Fibroblast of skin of scalp (primary cell): ENCODE data around the gene GPR137.
"Not testable (repeated sequence)": the region's sequence is repeated elsewhere in the genome, so short reads cannot be mapped to it uniquely, and the experiment has no call there.

ENCODE experiments used
- DNase-seq: peaks from one replicate; pipeline ENCODE4 v3.0.0-alpha.2; 2013

The GPR137 gene

DNA sequence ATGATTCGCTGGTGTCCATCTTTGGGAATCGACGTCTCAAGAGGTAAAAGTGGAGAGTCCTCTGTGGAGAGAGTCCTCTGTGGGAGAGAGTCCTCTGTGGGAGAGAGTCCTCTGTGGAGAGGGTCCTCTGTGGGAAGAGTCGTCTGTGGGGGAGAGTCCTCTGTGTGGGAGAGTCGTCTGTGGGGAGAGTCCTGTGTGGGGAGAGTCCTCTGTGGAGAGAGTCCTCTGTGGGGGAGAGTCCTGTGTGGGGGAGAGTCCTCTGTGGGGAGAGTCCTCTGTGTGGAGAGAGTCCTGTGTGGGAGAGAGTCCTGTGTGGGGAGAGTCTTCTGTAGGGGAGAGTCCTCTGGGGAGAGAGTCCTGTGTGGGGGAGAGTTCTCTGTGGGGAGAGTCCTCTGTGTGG, 35.4 kb downstream of the GPR137 start:
- DNase-seq = no peak

DNA sequence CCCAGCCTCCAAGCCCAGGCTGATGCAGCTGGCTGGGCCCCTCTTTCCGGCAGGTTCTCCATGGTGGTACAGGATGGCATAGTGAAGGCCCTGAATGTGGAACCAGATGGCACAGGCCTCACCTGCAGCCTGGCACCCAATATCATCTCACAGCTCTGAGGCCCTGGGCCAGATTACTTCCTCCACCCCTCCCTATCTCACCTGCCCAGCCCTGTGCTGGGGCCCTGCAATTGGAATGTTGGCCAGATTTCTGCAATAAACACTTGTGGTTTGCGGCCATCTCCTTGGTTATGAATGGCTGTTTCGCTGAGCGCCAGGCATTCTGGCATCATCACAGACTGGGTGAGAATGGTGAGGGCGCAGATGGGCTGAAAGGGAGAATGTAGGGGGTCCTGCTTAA, 35.9 kb downstream of the GPR137 start:
- no peak for DNase-seq

DNA sequence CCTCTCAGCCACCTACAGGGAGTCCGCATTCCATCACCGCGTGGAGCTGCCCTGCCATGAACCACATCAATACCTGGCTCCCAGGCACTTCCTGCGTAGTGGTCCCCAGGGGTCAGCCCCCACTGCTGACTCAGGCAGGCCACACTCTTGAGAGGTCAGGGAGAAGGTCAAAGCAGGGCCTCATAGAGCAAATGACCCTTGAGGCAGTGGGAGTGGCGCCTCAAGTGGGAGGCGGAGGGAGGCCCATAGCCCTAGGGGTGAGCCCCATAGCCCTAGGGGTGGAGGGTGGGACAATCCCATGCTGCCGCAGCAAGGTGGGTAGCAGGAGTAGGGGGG, 37.2 kb downstream of the GPR137 start:
- DNase-seq = no peak

DNA sequence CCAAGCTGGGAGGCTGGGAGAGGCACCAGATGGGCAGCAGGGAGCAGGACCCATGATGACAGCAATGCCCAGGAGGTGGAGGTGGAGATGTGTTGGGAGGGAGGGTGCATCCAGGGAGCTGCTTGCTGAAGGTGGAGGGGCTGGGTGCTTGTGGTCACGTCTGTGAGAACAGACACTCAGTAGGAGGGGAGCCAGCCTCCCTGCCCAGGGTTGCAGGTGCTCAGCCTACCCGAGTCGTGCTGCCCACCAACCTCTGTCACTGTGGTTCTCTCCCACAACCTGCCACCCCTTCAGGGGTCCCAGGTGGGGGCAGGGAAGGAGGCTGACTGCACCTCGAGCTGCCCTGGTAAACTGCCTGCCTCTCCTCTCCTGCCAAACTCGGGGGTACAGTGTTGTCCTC, 37.7 kb downstream of the GPR137 start:
- DNase-seq = no peak

DNA sequence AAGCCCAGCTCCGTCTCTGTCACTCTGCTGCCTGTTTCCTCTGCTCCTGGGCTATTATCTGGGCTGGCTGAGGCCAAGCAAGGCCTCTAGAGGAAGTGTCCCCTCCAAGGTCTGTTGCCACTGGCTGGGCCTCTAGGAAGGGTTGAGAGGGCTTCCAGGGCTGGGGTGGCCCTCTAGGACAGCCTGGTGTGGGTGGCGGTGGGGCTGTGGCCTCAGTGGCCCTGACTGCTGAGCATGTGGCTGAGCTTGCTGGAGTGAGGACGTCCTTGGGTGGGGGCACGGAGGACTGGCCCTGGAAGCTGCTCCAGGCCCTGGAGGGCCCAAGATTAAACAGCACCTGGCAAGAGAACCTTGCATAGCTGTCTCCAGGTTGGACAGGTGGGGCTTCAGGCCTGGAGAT, 38.3 kb downstream of the GPR137 start:
- not testable (repeated sequence) for DNase-seq

DNA sequence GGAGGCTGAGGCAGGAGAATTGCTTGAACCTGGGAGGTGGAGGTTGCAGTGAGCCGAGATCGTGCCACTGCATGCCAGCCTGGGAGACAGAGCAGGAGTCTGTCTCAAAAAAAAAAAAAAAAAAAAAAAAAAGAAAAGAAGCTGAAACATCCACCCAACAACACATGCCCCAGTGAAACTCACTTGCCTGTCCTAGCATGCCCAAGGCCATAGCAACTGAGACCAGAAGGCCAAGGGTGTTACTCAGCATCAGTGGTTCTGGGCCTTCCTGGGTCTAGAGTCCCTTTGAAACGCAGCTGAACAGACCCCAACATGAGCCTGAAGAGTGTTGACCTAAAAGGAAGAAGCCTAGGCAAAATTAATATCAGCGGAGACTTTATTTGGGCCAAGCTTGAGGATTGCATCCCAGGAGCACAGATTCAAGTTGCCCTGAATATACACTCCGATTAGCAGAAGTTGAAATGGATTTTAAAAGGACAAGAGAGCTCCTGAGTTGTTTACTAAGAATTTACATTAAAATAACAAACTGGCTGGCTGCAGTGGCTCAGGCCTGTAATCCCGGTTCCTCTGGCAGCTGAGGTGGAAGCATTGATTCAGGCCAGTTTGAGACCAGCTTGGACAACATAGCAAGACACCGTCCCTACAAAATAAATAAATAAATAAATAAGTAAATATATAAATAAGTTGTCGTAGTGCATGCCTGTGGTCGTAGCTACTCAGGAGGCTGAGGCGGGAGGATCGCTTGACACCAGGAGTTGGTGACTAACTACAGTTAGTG, 39.2 kb downstream of the GPR137 start:
- no peak for DNase-seq

DNA sequence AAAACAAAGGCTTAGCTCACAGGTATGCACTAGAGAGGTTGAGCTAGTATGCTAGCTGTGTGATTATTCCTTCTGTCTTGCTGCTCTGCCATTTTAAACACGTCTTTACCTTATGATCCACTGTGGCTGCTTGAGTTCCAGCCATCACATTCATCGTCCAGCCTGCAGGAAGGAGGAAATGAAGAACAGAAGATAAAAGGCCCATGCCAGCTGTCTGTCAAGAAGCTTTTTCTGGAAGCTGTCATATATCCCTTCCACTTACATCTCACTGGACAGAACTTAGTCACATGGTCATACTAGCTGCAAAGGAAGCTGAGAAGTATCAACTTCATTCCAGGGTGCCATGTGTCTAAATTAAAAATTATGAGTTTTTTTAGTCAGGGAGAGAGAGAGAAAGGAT, 41.7 kb downstream of the GPR137 start:
- DNase-seq = no peak

DNA sequence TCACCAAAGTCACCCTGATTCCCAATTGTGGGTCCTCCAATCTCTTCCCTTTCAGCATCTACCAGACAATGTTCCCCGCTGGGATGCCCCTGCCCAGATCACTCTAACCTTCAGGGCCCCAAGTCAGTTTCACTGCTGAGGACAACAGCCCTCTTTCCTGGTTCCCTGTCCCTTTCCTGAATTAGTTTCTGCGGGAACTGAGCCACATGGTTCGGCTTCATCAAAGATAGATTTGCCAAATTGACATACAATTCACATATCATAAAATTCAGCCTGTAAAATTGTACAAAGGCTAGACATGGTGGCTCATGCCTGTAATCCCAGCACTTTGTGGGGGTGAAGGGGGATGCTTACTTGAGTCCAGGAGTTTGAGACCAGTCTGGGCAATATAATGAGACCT, 42.3 kb downstream of the GPR137 start:
- DNase-seq = no peak

DNA sequence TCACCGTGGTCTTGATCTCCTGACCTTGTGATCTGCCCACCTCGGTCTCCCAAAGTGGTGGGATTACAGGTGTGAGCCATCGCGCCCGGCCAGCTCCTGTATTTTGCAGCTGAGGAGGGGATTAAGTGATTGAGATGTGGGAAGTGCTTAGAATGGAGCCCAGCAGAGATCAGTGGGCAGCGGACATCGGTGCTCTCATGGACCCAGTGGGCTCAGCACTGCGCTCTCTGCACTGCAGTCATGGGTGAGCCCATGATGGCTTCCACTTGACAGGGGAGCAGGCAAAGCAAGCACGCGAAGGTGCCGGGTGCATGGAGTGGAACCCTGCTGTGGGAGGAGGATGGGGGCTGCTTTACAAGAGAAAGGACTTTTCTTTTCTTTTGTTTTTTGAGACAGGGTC, 45.2 kb downstream of the GPR137 start:
- DNase-seq = no peak

DNA sequence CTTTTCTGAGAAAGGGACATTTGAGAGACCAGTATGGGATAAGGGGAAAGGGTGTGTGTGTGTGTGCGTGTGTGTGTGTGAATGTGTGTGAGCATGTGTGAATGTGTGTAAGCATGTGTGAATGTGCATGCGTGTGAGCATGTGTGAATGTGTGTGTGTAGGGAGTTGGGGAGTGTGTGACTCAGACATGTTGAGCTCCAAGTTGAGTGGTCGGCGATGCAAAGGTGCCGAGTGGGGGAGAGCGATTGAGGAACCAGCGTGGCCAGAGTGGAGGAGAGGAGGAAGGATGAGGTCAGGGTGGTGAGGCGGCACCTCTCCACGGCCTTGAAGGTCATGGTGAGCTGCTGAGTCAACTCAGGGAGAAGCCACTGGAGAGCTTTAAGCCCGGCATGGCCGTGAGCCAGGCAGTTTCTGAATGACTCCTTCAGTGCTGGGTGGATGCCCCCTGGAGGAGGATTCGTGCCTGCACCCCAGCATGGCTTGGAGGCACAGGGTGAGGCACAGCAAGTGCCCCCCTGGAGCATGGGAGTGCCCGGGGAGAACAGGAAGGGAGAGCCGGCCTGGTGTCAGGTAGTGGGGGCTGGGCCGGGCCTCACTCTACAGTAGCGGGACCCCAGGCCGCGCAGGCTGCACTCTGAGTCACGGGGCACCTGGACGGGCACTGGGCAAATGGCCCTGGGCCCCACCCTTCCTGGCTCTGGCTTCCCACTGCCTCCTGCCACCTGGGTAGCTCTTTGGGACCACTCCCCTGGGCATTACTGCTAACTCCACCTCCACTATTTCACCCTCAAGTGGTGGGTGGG, 46.1 kb downstream of the GPR137 start:
- peak; percentile 84 for DNase-seq

DNA sequence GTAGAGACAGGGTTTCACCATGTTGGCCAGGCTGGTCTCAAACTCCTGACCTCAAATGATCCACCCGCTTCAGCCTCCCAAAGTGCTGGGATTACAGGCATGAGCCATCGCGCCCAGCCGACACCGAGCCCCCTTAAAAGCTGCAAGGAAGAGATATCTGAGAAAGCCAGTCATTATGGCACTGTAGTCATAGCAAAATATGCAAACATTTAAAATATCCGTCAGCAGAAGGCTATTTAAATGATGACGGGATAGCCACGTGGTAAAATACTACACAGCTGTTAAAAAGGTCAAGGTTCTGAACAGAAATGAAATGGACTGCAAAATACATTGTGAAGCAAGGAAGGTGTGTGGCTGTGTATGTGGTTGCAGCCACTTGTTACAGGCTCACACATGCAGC, 47.9 kb downstream of the GPR137 start:
- DNase-seq = no peak

DNA sequence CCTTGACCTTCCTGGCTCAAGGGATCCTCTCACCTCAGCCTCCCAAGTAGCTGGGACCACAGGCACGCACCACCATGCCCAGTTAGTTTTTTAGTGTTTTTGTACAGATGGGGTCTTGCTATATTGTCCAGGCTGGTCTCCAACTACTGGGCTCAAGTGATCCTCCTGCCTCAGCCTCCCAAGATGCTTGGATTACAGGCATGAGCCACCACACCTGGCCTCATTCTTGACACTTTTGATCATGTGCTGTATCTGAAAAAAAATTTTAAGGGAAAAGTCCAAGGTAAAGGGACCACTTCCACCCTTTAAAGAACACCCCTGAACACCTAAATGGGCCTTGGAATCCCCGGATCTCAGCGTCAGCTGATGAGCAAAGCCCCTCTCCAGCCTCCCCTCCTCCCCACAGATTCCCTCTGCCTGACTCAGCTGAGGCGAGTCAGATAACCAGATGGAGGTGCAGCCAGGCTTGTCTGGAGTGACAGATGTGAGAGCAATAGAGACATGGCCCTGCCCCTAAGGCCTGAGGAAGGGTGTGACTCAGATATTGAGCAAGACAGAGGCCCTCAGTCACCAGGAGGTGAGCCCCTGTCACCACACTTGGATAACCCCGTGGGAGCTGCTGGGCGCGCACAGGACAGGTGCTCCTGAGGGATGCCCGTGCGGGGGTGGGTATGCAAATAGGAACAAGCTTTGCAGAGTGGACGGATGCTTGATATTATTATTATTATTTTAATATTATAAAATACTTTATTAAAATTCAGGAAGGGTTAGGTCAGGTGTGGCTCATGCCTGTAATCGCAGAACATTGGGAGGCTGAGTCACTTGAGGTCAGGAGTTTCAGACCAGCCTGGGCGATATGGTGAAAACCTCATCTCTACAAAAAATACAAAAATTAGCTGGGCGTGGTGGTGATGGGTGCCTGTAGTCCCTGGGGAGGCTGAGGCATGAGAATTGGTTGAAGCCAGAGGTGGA, 49.4 kb downstream of the GPR137 start:
- DNase-seq = peak; percentile 88

DNA sequence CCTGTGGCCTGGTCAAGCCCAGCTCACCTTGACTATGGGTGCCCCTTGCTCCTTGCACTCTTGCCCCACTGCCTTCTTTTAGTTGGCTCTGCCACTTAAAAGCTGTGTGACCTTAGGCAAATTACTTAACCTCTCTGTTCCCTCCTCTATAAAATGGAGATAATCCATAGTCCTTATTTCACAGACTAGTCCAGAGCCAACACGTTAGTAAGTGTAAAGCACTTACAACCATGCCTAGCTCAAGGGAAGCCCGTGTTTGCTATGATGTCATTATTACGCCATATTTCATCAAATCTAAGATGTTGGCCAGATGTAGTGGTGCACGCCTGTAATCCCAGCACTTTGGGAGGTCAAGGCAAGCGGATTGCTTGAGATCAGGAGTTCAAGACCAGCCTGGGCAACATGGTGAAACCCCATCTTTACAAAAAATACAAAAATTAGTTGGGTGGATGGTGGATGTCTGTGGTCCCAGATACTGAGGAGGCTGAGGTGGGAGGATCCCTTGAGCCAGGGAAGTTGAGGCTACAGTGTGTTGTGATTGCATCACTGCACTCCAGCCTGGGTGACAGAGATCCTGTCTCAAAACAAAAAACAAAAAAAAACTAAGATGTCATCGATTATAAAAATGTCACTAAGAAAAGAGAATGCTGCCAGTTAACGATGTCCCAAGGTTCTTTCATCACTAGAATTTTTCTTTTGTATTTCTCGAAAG, 52.0 kb downstream of the GPR137 start:
- DNase-seq = no peak

DNA sequence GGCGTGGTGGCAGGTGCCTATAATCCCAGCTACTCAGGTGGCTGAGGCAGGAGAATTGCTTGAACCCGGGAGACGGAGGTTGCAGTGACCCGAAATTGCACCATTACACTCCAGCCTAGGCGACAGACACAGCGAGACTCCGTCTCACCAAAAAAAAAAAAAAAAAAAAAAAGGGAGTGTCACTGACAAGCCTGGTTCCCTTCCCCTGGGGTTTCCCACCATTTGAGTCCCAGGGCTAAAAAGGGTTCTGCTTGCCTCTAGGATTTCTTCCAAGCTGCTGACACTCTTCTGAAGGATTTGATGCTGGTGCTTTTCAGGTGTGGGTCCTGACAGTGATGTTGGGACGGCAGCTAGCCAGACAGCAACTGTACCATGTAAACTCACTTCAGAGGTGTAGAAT, 53.1 kb downstream of the GPR137 start:
- DNase-seq = no peak
